ENCODE results near the gene STYX. TPM values are rescaled to one million over a fixed set of nuclear protein-coding genes. Genes with fewer than 3 reads are reported as not detected.

STYX gene
- total RNA-seq, 4 donors from 2014 or later = 10.0 to 31.8 (median 18.3) TPM

- Histone ChIP-seq H3K36me3 (no peaks in the 10 kb centered on the region), H3K9me3 (no peaks in the 10 kb centered on the region), H3K27ac (no peak overlapping the region), H3K4me3 (no peak overlapping the region), H3K4me1 (no peaks in the 10 kb centered on the region), H3K27me3 (no peaks in the 10 kb centered on the region)
- DNase-seq = peak in 1 of 2 donors; percentile 27
- intact Hi-C loops (cut with DNase I; ENCODE audit: low total_unique reads) = no loop called here
- TF ChIP-seq POLR2A (IDR thresholded peaks at IDR 0.05) = no peak
- TF ChIP-seq, protein P1, sequence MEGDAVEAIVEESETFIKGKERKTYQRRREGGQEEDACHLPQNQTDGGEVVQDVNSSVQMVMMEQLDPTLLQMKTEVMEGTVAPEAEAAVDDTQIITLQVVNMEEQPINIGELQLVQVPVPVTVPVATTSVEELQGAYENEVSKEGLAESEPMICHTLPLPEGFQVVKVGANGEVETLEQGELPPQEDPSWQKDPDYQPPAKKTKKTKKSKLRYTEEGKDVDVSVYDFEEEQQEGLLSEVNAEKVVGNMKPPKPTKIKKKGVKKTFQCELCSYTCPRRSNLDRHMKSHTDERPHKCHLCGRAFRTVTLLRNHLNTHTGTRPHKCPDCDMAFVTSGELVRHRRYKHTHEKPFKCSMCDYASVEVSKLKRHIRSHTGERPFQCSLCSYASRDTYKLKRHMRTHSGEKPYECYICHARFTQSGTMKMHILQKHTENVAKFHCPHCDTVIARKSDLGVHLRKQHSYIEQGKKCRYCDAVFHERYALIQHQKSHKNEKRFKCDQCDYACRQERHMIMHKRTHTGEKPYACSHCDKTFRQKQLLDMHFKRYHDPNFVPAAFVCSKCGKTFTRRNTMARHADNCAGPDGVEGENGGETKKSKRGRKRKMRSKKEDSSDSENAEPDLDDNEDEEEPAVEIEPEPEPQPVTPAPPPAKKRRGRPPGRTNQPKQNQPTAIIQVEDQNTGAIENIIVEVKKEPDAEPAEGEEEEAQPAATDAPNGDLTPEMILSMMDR (IDR thresholded peaks at IDR 0.05) = no peak
These were observed 37.6 kb upstream of the STYX start for GRCh38 chr14:52692248-52692962.

DNA sequence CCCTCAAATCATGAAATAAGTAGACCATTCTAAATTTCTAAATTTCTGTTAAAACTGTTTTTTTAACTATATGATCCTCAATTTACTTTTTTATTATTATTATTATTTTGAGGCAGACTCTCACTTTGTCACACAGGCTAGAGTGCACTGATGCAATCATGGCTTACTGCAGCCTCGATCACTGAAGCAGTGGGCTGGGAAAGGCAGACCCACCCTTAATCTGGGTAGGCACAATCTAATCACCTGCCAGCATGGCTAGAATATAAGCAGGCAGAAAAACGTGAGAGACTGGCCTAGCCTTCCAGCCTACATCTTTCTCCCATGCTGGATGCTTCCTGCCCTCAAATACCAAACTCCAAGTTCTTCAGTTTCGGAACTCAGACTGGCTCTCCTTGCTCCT is 36.9 kb upstream of the STYX start:
- H3K4me3 ChIP-seq = no peak overlapping the region
- H3K9me3 ChIP-seq = no peaks in the 10 kb centered on the region
- no peaks in the 10 kb centered on the region for H3K36me3 ChIP-seq
- DNase-seq = no peak
- TF ChIP-seq, protein P1 (IDR thresholded peaks at IDR 0.05) = no peak
- TF ChIP-seq POLR2A (IDR thresholded peaks at IDR 0.05) = no peak
- no peak overlapping the region for H3K27ac ChIP-seq
- intact Hi-C loops (cut with DNase I; ENCODE audit: low total_unique reads) = no loop called here
- no peaks in the 10 kb centered on the region for H3K4me1 ChIP-seq
- no peaks in the 10 kb centered on the region for H3K27me3 ChIP-seq

- intact Hi-C loops (cut with DNase I; ENCODE audit: low total_unique reads) = no loop called here
- no peaks in the 10 kb centered on the region for H3K27me3 ChIP-seq
- no peaks in the 10 kb centered on the region for H3K36me3 ChIP-seq
- H3K4me1 ChIP-seq = no peaks in the 10 kb centered on the region
- H3K9me3 ChIP-seq = no peaks in the 10 kb centered on the region
- DNase-seq = no peak
- no peak overlapping the region for H3K4me3 ChIP-seq
- H3K27ac ChIP-seq = no peak overlapping the region
- TF ChIP-seq, protein P1 (IDR thresholded peaks at IDR 0.05) = no peak
- TF ChIP-seq POLR2A (IDR thresholded peaks at IDR 0.05) = no peak
These were observed 36.4 kb upstream of the STYX start for GRCh38 chr14:52693532-52693931.

DNA sequence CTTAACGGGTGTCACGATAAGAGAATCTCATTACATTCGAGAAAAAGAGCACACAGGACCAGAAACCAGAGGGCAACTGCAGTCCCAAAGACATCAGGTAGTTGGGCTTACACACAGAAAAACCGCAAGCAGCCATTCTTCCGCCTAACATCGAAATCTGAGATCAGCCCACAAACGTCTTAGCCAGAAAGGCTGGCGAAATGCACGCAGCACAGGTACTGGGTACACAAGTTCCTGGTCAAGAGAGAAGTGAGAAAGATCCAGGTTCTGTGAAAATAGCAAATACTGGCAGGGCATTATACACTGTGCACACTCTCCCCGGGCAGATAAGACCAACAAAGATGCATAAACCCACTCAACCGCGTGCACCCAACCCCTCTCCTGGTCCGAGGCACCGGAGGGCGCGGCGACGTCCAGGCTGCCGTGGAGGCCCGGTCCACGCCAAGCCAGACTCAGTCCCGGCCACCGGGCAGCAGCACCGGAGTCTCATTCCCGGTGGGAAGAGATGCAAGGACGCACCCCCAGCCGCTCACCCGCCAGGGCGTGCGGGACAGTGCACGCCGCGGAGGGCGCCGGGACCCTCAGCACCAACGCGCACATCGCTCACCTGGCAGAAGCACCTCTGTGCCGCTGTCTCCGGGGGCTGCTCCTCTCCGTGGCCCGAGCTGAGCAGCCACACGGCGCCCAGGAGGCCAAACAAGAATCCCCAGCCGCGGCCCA is 35.0 kb upstream of the STYX start:
- TF ChIP-seq, protein P1 (IDR thresholded peaks at IDR 0.05) = no peak
- no peak for TF ChIP-seq POLR2A (IDR thresholded peaks at IDR 0.05)
- H3K36me3 ChIP-seq = no peaks in the 10 kb centered on the region
- H3K9me3 ChIP-seq = no peaks in the 10 kb centered on the region
- intact Hi-C loops (cut with DNase I; ENCODE audit: low total_unique reads) = loop anchor here (5.0 kb wide), 1 partner anchor 257 kb away; the partner anchor contains the start of gene FERMT2
- H3K27ac ChIP-seq = peak overlapping the region; percentile 94 to 95
- DNase-seq = peak in 1 of 2 donors; percentile 22
- H3K4me1 ChIP-seq = no peaks in the 10 kb centered on the region
- peak overlapping the region; percentile 50 to 64 for H3K4me3 ChIP-seq
- no peaks in the 10 kb centered on the region for H3K27me3 ChIP-seq
